GM23248 (cell line): ENCODE measurements around the gene CMPK2.

ENCODE experiments used
- EZH2 ChIP-seq: fragments of 200-600 bp; sonication (generic); IDR thresholded peaks from 2 replicates; pipeline ENCODE4 v1.6.1; 2018; ENCODE audit warnings: antibody characterized with exemption, mild to moderate bottlenecking; ENCODE audit not compliant: insufficient read depth, poor library complexity, severe bottlenecking
- EZH2phosphoT487 ChIP-seq: fragments of 200-600 bp; sonication (generic); IDR thresholded peaks from 2 replicates; pipeline ENCODE4 v1.6.1; 2018; ENCODE audit warnings: antibody characterized with exemption, moderate library complexity, mild to moderate bottlenecking, low read depth; ENCODE audit not compliant: insufficient read depth

- no peak for TF ChIP-seq EZH2
- TF ChIP-seq EZH2phosphoT487: no peak
Measured at GRCh38 chr2:6855860-6856547, 9.7 kb downstream of the CMPK2 start.
